ENCODE measurements around the gene ALOX15B.

The ALOX15B gene

DNA sequence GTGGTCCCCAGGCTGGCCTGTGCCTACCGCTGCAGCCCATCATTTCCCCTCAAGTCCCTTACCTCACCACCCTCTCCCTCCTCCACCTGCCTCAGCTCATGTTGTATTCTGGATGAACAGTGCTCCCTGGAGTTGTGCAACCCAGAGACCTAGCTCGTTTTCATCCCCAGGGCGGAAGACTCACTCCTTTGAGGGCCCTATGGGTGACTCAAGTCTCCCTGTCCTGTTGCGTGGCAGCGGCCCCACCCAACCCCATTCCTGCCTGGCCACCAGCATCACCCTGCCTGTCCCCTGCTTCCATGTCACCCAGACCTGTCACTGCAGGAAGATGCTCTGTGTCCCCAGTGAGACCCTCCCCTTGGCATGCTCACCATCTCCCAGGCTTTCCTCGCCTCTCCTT, 45.4 kb downstream of the ALOX15B start:
- DNase-seq: no peak

- no peak for DNase-seq
These were observed 48.5 kb downstream of the ALOX15B start, which contains the start of gene ALOX12B for GRCh38 chr17:8087075-8087951. TSS of gene ALOX12B (minus strand) at chr17:8087716. CDS start at chr17:8087442, 274 bp downstream.

GRCh38 chr17:8087952-8088230, 49.0 kb downstream of the ALOX15B start:
- DNase-seq: no peak

DNA sequence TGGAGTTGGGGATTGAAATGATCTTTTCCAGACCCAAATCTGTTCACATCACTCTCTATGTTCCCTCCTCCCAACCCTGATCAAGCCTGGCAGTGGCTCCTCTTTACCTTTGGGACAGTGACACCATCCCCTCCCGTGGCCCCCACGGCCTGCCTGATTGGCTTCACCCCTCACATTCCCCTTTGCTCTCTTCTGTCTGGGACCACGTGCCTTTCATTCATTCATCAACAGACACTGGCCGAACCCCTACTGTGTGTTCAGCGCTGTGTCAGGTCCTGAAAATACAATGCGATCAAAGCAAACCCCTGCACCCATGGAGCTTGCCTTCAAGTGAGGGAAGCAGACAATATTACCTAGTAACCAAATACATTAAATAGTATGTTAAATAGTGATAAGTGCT, 50.9 kb downstream of the ALOX15B start:
- no peak for DNase-seq

DNA sequence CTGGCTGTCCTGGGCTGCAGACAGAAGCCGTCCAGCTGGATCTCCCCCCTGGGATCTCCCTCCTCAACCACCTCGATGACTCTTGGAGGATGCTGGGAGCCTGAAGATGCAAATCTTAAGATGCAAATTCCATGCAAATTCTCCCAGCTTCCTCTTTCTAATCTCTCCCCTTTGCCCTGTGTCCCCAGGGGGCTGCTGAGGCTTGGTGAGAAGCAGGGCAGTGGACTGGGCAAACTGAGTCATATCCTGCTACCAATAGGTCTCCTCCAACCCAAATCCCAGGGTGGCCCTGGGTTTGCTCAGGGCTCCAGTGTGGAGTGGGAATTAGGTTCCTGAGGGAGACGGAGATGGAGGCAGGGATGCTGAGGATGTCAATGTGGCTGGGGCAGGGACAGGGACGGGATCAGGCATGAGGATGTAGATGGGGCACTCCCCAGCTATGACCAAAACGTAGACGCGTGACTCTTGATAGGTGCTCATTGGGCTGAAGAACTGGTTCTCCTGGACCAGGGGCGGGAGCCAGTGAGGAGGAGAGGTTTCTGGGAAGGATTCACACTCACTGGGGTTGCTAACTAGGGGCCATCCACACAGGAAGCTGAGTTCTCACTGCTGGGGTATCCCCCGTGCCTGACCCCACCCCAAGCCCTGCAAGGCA, 52.3 kb downstream of the ALOX15B start:
- no peak for DNase-seq

DNA sequence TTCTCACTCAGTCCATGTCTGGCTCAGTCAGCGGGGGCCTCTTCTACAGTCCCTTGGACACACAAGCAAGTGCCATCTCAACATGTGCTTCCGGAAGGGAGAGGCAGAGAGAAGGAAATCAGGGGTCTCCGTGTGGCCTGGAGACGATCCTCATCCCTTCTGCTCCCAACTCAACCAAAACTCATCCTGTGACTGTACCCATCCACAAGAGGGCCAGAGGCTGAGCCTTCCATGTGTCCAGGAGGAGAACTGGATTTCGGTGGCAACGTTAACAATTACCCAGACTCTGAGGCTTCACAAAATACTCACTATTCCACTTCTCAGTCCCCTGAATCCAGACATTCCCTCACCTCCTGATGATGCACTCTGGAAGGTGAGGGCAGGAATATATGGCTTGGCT, 56.5 kb downstream of the ALOX15B start:
- DNase-seq: no peak

GRCh38 chr17:8096541-8096940, 57.7 kb downstream of the ALOX15B start:
- no peak for DNase-seq
